Measurements from ENCODE around the gene SUV39H1. TPM values are rescaled to one million over a fixed set of nuclear protein-coding genes. Genes with fewer than 3 reads are reported as not detected.
"Not testable (repeated sequence)": the region's sequence is repeated elsewhere in the genome, so short reads cannot be mapped to it uniquely, and the experiment has no call there.

Gene SUV39H1, protein sequence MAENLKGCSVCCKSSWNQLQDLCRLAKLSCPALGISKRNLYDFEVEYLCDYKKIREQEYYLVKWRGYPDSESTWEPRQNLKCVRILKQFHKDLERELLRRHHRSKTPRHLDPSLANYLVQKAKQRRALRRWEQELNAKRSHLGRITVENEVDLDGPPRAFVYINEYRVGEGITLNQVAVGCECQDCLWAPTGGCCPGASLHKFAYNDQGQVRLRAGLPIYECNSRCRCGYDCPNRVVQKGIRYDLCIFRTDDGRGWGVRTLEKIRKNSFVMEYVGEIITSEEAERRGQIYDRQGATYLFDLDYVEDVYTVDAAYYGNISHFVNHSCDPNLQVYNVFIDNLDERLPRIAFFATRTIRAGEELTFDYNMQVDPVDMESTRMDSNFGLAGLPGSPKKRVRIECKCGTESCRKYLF
- total RNA-seq (1 to 10 TPM; 9.4 to 9.8 TPM), polyA plus RNA-seq (10 to 100 TPM in 2 of 3 donors, 1 to 10 TPM in 1; 9.8 to 13.9 (median 10.2) TPM), total RNA-seq (8.4 to 15.6 (median 14.2) reads per million in 6 experiments)

DNA sequence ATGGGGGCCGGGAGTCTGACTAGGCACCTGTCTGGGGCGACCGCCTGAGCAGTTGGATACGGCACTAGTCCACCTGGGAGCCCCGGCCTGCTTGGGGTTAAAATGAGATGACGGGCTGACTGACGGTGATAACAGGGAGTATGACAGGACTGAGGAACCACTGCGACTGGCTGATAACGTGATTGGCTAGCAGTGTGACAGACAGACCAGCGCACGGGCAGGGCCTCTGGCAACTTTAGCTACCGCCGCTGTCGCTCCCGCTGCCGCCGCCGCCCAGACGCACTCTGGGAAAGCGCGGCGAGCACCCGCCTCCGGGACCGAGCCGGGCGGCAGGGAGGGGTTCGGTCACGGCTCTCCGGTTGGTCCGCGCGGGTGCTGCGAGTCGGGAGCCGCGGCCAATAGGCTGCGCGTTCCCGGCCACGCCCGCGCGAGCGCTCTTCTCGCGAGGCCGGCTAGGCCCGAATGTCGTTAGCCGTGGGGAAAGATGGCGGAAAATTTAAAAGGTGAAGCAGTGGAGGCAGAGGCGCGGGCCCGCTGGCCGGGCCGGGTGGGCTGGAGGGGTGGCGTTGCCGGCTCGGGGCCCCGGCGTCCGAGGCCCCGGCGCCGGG, at the start of gene SUV39H1:
SUV39H1 (plus strand) TSS at position 434 of the 608 bp plus-strand sequence; CDS start at position 485, 51 bp downstream.
- H3K27ac Mint-ChIP-seq: peak within 1 kb of the TSS; percentile 94 to 98 (median 97)
- H3K36me3 Mint-ChIP-seq: peaks cover 0 to 18% (median 0%) of the 10 kb centered on the region in 3 donors
- no peaks in the 10 kb centered on the region for H3K9me3 Mint-ChIP-seq
- ATAC-seq: peak; percentile 92 to 95
- no peaks in the 10 kb centered on the region for H3K27me3 Mint-ChIP-seq
- peaks cover 14 to 29% (median 27%) of the 10 kb centered on the region in 4 donors for H3K4me1 Mint-ChIP-seq
- POLR2A ChIA-PET: interaction anchor here (0.6 to 3.5 kb wide), 10 partner anchors 13 to 262 kb away, joined by 3 to 31 read pairs (median 9); partner anchors contain the start of genes HDAC6 and WAS
- peak; percentile 71 to 90 (median 83) for DNase-seq
- H3K4me3 Mint-ChIP-seq: peak within 1 kb of the TSS; percentile 82 to 98 (median 90)

DNA sequence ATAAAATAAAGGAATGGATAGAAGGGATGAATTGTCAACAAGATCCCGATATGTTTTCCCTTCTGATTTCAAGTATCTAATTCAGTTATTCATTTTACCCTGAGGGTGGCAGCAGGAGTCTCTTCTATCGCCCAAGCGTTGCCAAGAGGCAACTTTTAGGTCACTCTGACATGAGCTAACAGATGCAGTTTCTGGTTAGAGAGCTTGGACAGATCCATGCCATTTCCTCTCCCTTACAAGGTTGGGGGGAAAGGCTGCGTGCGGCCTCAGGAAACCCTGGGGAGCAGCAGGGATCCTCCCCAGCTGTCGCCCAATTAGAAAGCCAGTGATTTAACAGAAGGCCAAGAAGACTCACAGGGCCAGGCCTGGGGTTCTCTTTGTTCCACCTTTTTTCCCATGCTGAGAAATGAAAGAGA, 48.2 kb upstream of the SUV39H1 start:
- peak overlapping the region in 3 of 10 donors; percentile 52 to 78 (median 65) for H3K27ac Mint-ChIP-seq
- H3K36me3 Mint-ChIP-seq: no peaks in the 10 kb centered on the region
- no peak overlapping the region for H3K4me3 Mint-ChIP-seq
- peak in 9 of 10 donors; percentile 2 to 70 (median 30) for DNase-seq
- no peaks in the 10 kb centered on the region for H3K9me3 Mint-ChIP-seq
- POLR2A ChIA-PET: interaction anchor here (0.6 to 1.5 kb wide), 7 partner anchors 35 to 296 kb away, joined by 3 to 4 read pairs (median 3); partner anchors contain the start of genes HDAC6, SLC35A2 and WAS
- no peaks in the 10 kb centered on the region for H3K27me3 Mint-ChIP-seq
- H3K4me1 Mint-ChIP-seq: peaks cover 2 to 15% (median 7%) of the 10 kb centered on the region in 4 donors
- ATAC-seq: peak; percentile 67 to 74

DNA sequence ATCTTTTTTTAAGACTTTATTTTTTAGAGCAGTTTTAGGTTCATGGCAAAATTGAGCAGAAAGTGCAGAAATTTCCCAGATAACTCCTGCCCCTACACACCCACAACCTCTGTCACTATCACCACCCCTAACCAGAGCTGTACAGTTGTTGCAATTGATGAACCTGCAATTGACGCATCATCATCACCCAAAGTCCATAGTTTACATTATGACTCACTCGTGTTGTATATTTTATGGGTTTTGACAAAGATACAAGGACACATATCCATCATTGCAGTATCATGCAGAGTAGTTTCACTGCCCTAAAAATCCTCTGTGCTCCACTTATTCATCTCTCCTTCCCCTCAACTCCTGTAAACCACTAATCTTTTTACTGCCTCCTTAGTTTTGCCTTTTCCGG, 47.4 kb upstream of the SUV39H1 start:
- Mint-ChIP-seq H3K36me3 (no peaks in the 10 kb centered on the region), H3K27ac (peak overlapping the region in 1 of 10 donors; percentile 23), H3K9me3 (no peaks in the 10 kb centered on the region), H3K4me1 (peaks cover 2 to 15% (median 8%) of the 10 kb centered on the region in 4 donors), H3K27me3 (no peaks in the 10 kb centered on the region), H3K4me3 (no peak overlapping the region)
- DNase-seq (no peak), ATAC-seq (no peak)
- POLR2A ChIA-PET: interaction anchor here (0.7 to 1.4 kb wide), 3 partner anchors 152 to 300 kb away, joined by 4 read pairs; partner anchors contain the start of gene HDAC6

DNA sequence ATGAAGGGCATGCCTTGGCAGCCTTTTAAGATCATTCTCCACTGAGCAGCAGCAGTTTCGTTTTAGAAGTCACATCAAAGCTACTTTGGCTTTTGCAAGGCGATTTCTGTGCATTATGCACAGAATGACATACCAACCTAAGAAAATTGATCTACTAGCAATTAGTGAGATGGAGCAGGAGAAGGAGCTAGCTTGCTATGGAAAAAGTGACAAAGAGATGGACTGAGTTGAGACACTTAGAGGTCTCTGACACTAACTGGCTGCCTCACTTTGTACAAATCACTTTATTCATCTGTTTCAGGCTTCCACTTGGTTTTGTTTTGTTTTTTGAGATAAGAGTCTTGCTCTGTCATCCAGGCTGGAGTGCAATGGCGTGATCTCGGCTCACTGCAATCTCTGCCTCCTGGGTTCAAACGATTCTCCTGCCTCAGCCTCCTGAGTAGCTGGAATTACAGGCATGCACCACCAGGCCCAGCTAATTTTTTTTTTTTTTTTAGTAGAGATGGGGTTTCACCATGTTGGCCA, 44.4 kb upstream of the SUV39H1 start:
- H3K27ac Mint-ChIP-seq: peak overlapping the region in 6 of 10 donors; percentile 21 to 85 (median 58)
- POLR2A ChIA-PET: interaction anchor here (0.6 to 1.4 kb wide), 2 partner anchors 24 to 130 kb away, joined by 3 to 5 read pairs; no protein-coding TSS in a partner anchor
- ATAC-seq: peak in 1 of 2 donors; percentile 35
- not testable (repeated sequence) for H3K36me3 Mint-ChIP-seq, H3K9me3 Mint-ChIP-seq, H3K27me3 Mint-ChIP-seq
- peaks cover 2 to 15% (median 8%) of the 10 kb centered on the region in 4 donors for H3K4me1 Mint-ChIP-seq
- DNase-seq: peak in 2 of 10 donors; percentile 5 to 18
- H3K4me3 Mint-ChIP-seq: peak overlapping the region in 4 of 10 donors; percentile 1 to 39 (median 12)

DNA sequence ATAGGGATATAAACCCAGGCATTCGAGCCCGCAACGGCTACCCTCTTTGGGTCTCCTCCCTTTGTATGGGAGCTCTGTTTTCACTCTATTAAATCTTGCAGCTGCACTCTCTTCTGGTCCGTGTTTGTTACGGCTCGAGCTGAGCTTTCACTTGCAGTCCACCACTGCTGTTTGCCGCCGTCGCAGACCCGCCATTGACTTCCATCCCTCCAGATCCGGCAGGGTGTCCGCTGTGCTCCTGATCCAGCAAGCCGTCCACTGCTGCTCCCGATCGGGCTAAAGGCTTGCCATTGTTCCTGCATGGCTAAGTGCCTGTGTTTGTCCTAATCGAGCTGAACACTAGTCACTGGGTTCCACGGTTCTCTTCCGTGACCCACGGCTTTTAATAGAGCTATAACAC, 41.8 kb upstream of the SUV39H1 start:
- not testable (repeated sequence) for H3K4me3 Mint-ChIP-seq, ATAC-seq, H3K27me3 Mint-ChIP-seq, DNase-seq, H3K36me3 Mint-ChIP-seq, H3K9me3 Mint-ChIP-seq
- Mint-ChIP-seq H3K27ac (peak overlapping the region in 2 of 10 donors; percentile 69 to 75), H3K4me1 (peaks cover 0 to 12% (median 5%) of the 10 kb centered on the region in 4 donors)
- POLR2A ChIA-PET: interaction anchor here (1.1 kb wide), 1 partner anchor 84 kb away, joined by 3 read pairs; no protein-coding TSS in a partner anchor

DNA sequence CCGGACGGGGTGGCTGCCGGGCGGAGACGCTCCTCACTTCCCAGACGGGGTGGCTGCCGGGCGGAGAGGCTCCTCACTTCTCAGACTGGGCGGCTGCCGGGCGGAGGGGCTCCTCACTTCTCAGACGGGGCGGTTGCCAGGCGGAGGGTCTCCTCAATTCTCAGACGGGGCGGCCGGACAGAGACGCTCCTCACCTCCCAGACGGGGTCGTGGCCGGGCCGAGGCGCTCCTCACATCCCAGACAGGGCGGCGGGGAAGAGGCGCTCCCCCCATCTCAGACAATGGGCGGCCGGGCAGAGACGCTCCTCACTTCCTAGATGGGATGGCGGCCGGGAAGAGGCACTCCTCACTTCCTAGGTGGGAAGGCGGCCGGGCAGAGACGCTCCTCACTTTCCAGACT, 36.8 kb upstream of the SUV39H1 start:
- H3K4me3 Mint-ChIP-seq, H3K9me3 Mint-ChIP-seq, H3K27me3 Mint-ChIP-seq, POLR2A ChIA-PET, DNase-seq, H3K27ac Mint-ChIP-seq, ATAC-seq, H3K4me1 Mint-ChIP-seq, H3K36me3 Mint-ChIP-seq: not testable (repeated sequence)

DNA sequence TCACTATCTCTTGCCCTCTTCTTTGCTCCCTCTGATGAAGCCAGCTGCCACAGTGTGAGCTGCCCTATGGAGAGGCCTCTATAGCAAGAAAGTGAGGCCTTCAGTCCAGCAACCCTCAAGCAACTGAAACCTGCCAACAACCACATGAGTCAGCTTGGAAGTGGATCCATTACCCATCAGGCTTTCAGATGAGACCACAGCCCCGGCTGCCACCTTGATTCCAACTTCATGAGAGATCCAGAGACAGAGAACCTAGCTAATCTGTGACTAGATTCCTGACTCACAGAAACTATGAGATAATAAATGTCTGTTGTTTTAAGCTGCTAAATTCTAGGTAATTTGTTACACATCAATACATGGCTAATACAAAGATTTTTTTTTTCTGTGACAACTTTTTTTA, 33.3 kb upstream of the SUV39H1 start:
- ATAC-seq (no peak), DNase-seq (no peak)
- Mint-ChIP-seq H3K36me3 (no peaks in the 10 kb centered on the region), H3K4me1 (peaks cover 0 to 7% (median 2%) of the 10 kb centered on the region in 4 donors), H3K4me3 (no peak overlapping the region), H3K27me3 (no peaks in the 10 kb centered on the region), H3K27ac (no peak overlapping the region), H3K9me3 (peaks cover 0 to 1% (median 0%) of the 10 kb centered on the region in 9 donors)
- POLR2A ChIA-PET: no interaction called here

DNA sequence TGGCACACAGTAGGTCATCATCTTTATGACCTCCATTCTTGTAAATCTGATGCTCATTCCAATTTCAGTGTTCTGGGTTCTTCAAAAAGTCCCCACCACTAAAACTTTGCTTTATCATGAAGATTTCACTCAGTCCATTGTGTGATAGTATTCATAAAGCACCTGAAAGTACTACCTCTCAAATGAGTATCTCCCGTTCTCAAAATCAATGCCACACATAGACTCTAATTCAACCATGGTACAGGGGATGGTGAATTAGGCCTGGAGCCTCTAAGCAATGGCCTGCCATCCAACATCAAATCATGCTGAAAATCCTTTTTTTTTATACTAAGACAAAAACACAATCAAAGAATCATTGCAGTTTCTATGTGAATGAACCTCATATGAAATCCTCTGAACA, 32.4 kb upstream of the SUV39H1 start:
- Mint-ChIP-seq H3K4me1 (peaks cover 0 to 7% (median 2%) of the 10 kb centered on the region in 4 donors), H3K27ac (no peak overlapping the region), H3K4me3 (no peak overlapping the region), H3K27me3 (no peaks in the 10 kb centered on the region), H3K36me3 (no peaks in the 10 kb centered on the region), H3K9me3 (peaks cover 0 to 1% (median 0%) of the 10 kb centered on the region in 9 donors)
- DNase-seq: no peak
- POLR2A ChIA-PET: no interaction called here
- ATAC-seq: no peak

DNA sequence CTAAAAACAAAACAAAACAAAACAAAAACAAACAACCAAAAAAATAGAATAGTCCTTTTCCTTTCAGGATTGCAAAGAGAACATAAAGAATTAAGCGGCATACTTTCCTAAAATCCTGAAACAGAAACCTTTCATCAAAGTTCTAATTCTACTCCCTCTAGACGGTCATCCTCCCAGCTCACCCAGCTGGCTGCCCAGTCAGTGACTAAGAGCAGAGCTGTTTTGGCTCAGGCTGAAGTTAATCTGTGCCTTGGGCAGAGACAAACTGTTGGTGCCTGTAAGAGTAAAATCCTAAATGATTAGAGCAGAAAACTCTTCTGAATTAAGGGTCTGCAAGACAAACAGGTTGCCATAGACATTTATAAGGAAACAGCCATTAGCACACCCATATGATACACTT, 30.5 kb upstream of the SUV39H1 start:
- no peak for DNase-seq
- no peak for ATAC-seq
- Mint-ChIP-seq H3K27ac (no peak overlapping the region), H3K4me1 (peaks cover 0 to 3% (median 1%) of the 10 kb centered on the region in 4 donors), H3K27me3 (no peaks in the 10 kb centered on the region), H3K4me3 (no peak overlapping the region), H3K9me3 (no peaks in the 10 kb centered on the region), H3K36me3 (no peaks in the 10 kb centered on the region)
- POLR2A ChIA-PET: interaction anchor here (0.5 kb wide), 1 partner anchor 270 kb away, joined by 4 read pairs; no protein-coding TSS in a partner anchor

DNA sequence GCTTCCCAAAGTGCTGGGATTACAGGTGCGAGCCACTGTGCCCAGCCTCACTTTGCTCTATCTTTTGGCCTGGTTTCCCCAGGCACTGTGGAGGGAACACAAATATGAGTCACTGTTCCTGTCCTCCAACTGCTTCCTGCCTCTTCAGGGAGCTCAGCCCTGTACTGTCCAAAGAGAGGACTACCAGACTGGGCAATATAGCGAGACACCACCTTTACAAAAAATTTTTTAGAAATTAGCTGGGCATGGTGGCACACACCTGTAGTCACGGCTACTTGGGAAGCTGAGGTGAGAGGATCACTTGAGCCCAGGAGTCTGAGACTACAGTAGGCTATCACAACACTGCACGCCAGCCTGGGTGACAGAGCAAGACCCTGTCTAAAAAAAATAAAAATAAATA, 29.9 kb upstream of the SUV39H1 start:
- Mint-ChIP-seq H3K4me1 (no peaks in the 10 kb centered on the region), H3K4me3 (no peak overlapping the region), H3K27ac (no peak overlapping the region), H3K36me3 (no peaks in the 10 kb centered on the region), H3K27me3 (no peaks in the 10 kb centered on the region), H3K9me3 (no peaks in the 10 kb centered on the region)
- no peak for DNase-seq
- ATAC-seq: no peak
- POLR2A ChIA-PET: interaction anchor here (0.5 kb wide), 1 partner anchor 269 kb away, joined by 4 read pairs; no protein-coding TSS in a partner anchor

DNA sequence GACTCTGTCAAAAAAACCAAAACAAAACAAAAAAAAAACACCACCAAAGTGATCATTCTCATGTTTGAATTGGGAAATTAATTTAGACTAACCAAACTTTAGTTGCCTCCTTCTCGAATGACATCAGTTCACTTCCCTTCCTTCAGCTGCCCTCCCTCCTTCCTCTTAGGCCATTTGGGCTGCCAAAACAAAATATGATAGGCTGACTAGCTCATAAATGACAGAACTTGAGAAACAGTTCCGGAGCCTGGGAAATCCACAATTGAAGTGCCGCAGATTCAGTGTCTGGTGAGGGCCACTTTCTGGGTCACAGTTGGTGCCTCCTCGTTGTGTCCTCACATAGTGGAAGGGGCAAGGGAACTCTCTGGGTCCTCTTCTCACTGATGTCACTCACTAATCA, 29.0 kb upstream of the SUV39H1 start:
- Mint-ChIP-seq H3K36me3 (no peaks in the 10 kb centered on the region), H3K4me1 (no peaks in the 10 kb centered on the region), H3K9me3 (no peaks in the 10 kb centered on the region), H3K27me3 (no peaks in the 10 kb centered on the region), H3K27ac (no peak overlapping the region), H3K4me3 (no peak overlapping the region)
- DNase-seq (no peak), ATAC-seq (no peak)
- POLR2A ChIA-PET: interaction anchor here (0.9 kb wide), 1 partner anchor 16 kb away, joined by 3 read pairs; the partner anchor contains the start of gene WAS

DNA sequence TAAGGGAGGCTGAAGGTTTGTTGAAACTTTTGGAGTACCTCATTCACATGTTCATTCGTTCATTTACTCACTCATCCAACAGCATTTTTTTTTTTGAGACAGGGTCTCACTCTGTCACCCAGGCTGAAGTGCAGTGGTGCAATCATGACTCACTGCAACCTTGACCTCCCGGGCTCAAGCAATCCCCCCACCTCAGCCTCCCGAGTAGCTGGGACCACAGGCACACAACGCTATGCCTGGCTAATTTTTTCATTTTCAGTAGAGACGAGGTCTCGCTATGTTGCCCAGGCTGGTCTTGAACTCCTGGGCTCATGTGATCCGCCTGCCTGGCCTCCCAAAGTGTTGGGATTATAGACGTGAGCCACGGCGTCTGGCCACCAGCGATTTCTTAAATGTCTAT, 28.3 kb upstream of the SUV39H1 start:
- not testable (repeated sequence) for H3K36me3 Mint-ChIP-seq, DNase-seq, ATAC-seq, H3K4me3 Mint-ChIP-seq, H3K27me3 Mint-ChIP-seq, H3K4me1 Mint-ChIP-seq, H3K9me3 Mint-ChIP-seq
- H3K27ac Mint-ChIP-seq: peak overlapping the region in 1 of 10 donors; percentile 12
- POLR2A ChIA-PET: interaction anchor here (1.2 kb wide), 1 partner anchor 133 kb away, joined by 4 read pairs; the partner anchor contains the start of gene HDAC6
